WTC11 (cell line): ENCODE data around the gene MTERF4. TPM values are rescaled to one million over a fixed set of nuclear protein-coding genes. Genes with fewer than 3 reads are reported as not detected.

Experiments
- ATAC-seq: fragments of 200-7000 bp; cut with Tn5 transposase; 2 replicates; pipeline ENCODE4 v1.10.0; 2021; ENCODE audit warnings: mild to moderate bottlenecking, moderate library complexity
- CTCF ChIA-PET: fragments of 300-600 bp; sonication (Branson Sonifier 250); formaldehyde crosslinking; loops from one replicate; lab custom pipeline; 2021; ENCODE audit warnings: antibody characterized with exemption; lab: Charles Lee
- POLR2A ChIA-PET: fragments of 350-600 bp; sonication (Branson Sonifier 250); formaldehyde crosslinking; loops from one replicate; lab custom pipeline; 2021; ENCODE audit warnings: antibody characterized with exemption; lab: Charles Lee
- DNase-seq: peaks from one replicate; pipeline ENCODE4 v3.0.0; 2021; ENCODE audit warnings: low spot score
- H3K27ac Mint-ChIP-seq: 2 replicates; pipeline ENCODE4 v1.8.0; 2021; ENCODE audit warnings: mixed read lengths
- H3K27me3 Mint-ChIP-seq: 2 replicates; pipeline ENCODE4 v1.8.0; 2021; ENCODE audit warnings: low read depth, mild to moderate bottlenecking, moderate library complexity, mixed read lengths
- H3K36me3 Mint-ChIP-seq: 2 replicates; pipeline ENCODE4 v1.8.0; 2021; ENCODE audit warnings: mixed read lengths
- H3K4me1 Mint-ChIP-seq: 2 replicates; pipeline ENCODE4 v1.8.0; 2022; ENCODE audit warnings: mixed read lengths
- H3K4me3 Mint-ChIP-seq: 2 replicates; pipeline ENCODE4 v1.8.0; 2021; ENCODE audit warnings: mild to moderate bottlenecking, moderate library complexity, mixed read lengths
- H3K9me3 Mint-ChIP-seq: 2 replicates; pipeline ENCODE4 v1.8.0; 2021; ENCODE audit warnings: mixed read lengths
- ATF2 ChIP-seq: sonication (generic); formaldehyde crosslinking; IDR thresholded peaks from 2 replicates; pipeline ENCODE4 v1.8.1; 2022; ENCODE audit warnings: low read depth, missing genetic modification reagents, borderline replicate concordance
- CREB1 ChIP-seq: sonication (generic); formaldehyde crosslinking; IDR thresholded peaks from 2 replicates; pipeline ENCODE4 v1.8.0; 2023; ENCODE audit warnings: mild to moderate bottlenecking, missing genetic modification reagents
- FOXJ3 ChIP-seq: sonication (generic); formaldehyde crosslinking; IDR thresholded peaks from 2 replicates; pipeline ENCODE4 v1.9.0; 2021; ENCODE audit warnings: missing genetic modification reagents, mild to moderate bottlenecking, borderline replicate concordance
- FOXK1 ChIP-seq: sonication (generic); formaldehyde crosslinking; IDR thresholded peaks from 2 replicates; pipeline ENCODE4 v1.8.0; 2022; ENCODE audit warnings: mild to moderate bottlenecking, moderate library complexity, missing genetic modification reagents
- GRHL2 ChIP-seq: fragments of 250-450 bp; sonication (Bioruptor Pico); IDR thresholded peaks from 2 replicates; pipeline ENCODE4 v1.8.0; 2022; ENCODE audit warnings: mild to moderate bottlenecking, moderate library complexity; ENCODE audit not compliant: insufficient replicate concordance, severe bottlenecking
- KAT7 ChIP-seq: sonication (generic); formaldehyde crosslinking; IDR thresholded peaks from 2 replicates; pipeline ENCODE4 v1.8.1; 2023; ENCODE audit warnings: missing genetic modification reagents, mild to moderate bottlenecking, borderline replicate concordance
- NR1H2 ChIP-seq: sonication (generic); formaldehyde crosslinking; IDR thresholded peaks from 2 replicates; pipeline ENCODE4 v1.9.0; 2021; ENCODE audit warnings: mild to moderate bottlenecking, moderate library complexity, missing genetic modification reagents
- NR2C2 ChIP-seq: sonication (generic); formaldehyde crosslinking; IDR thresholded peaks from 2 replicates; pipeline ENCODE4 v1.8.0; 2022; ENCODE audit warnings: mild to moderate bottlenecking, missing genetic modification reagents
- SMAD4 ChIP-seq: sonication (generic); formaldehyde crosslinking; IDR thresholded peaks from 2 replicates; pipeline ENCODE4 v1.8.0; 2022; ENCODE audit warnings: mild to moderate bottlenecking, missing genetic modification reagents
- TEAD1 ChIP-seq: sonication (generic); formaldehyde crosslinking; IDR thresholded peaks from 2 replicates; pipeline ENCODE4 v1.8.0; 2022; ENCODE audit warnings: mild to moderate bottlenecking, missing genetic modification reagents
- TP53 ChIP-seq: sonication (generic); formaldehyde crosslinking; IDR thresholded peaks from 2 replicates; pipeline ENCODE4 v1.8.1; 2023; ENCODE audit warnings: mild to moderate bottlenecking, missing genetic modification reagents
- USF1 ChIP-seq: sonication (generic); formaldehyde crosslinking; IDR thresholded peaks from 2 replicates; pipeline ENCODE4 v1.8.0; 2022; ENCODE audit warnings: mild to moderate bottlenecking, missing genetic modification reagents
- ZNF121 ChIP-seq: sonication (generic); formaldehyde crosslinking; IDR thresholded peaks from 2 replicates; pipeline ENCODE4 v1.8.0; 2023; ENCODE audit warnings: missing genetic modification reagents
- ZNF512 ChIP-seq: sonication (generic); formaldehyde crosslinking; IDR thresholded peaks from 2 replicates; pipeline ENCODE4 v1.8.1; 2022; ENCODE audit warnings: missing genetic modification reagents, borderline replicate concordance
- total RNA-seq: library from RNA; stranded (reverse); gene quantifications from 3 replicates; pipeline ENCODE4 v1.2.3, GENCODE V29; 2021
- TF ChIP-seq, protein P1 (sequence below): sonication (generic); formaldehyde crosslinking; IDR thresholded peaks from 2 replicates; pipeline ENCODE4 v1.8.1; 2023; ENCODE audit warnings: mild to moderate bottlenecking, missing genetic modification reagents, moderate library complexity
- TF ChIP-seq, protein P2 (sequence below): sonication (generic); formaldehyde crosslinking; IDR thresholded peaks from 2 replicates; pipeline ENCODE4 v1.8.1; 2023; ENCODE audit warnings: mild to moderate bottlenecking, missing genetic modification reagents, moderate library complexity
- TF ChIP-seq, protein P3 (sequence below): sonication (generic); formaldehyde crosslinking; IDR thresholded peaks from 2 replicates; pipeline ENCODE4 v1.8.1; 2023; ENCODE audit warnings: mild to moderate bottlenecking, moderate library complexity, missing genetic modification reagents

The MTERF4 gene
- total RNA-seq, 1 experiment from 2014 or later = 23.3 TPM

GRCh38 chr2:241102239-241102803, at the start of gene MTERF4 (continued):
- TF ChIP-seq FOXK1 (CRISPR knock-in tag) (peak; percentile 94), NR2C2 (no peak), TEAD1 (CRISPR knock-in tag) (no peak), CREB1 (CRISPR knock-in tag) (peak; percentile 82), NR1H2 (CRISPR knock-in tag) (no peak), ATF2 (CRISPR knock-in tag) (no peak), FOXJ3 (CRISPR knock-in tag) (no peak), ZNF121 (CRISPR knock-in tag) (peak; percentile 29; the same call in 1 of the 2 replicates), GRHL2 (no peak), TP53 (CRISPR knock-in tag) (no peak; the same call in 1 of the 2 replicates), ZNF512 (no peak), KAT7 (CRISPR knock-in tag) (peak; percentile 90; the same call in 1 of the 2 replicates)
- TF ChIP-seq, protein P1, sequence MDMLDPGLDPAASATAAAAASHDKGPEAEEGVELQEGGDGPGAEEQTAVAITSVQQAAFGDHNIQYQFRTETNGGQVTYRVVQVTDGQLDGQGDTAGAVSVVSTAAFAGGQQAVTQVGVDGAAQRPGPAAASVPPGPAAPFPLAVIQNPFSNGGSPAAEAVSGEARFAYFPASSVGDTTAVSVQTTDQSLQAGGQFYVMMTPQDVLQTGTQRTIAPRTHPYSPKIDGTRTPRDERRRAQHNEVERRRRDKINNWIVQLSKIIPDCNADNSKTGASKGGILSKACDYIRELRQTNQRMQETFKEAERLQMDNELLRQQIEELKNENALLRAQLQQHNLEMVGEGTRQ (CRISPR knock-in tag) = peak; percentile 60
- TF ChIP-seq, protein P2, sequence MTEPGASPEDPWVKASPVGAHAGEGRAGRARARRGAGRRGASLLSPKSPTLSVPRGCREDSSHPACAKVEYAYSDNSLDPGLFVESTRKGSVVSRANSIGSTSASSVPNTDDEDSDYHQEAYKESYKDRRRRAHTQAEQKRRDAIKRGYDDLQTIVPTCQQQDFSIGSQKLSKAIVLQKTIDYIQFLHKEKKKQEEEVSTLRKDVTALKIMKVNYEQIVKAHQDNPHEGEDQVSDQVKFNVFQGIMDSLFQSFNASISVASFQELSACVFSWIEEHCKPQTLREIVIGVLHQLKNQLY (CRISPR knock-in tag) = no peak

GRCh38 chr2:241150660-241151530, 48.8 kb upstream of the MTERF4 start:
- DNase-seq (no peak), ATAC-seq (peak; percentile 0; the same call in 1 of the 2 replicates)
- H3K9me3 Mint-ChIP-seq = no peaks in the 10 kb centered on the region
- no peaks in the 10 kb centered on the region for H3K27me3 Mint-ChIP-seq
- H3K27ac Mint-ChIP-seq = peak overlapping the region; percentile 92
- H3K36me3 Mint-ChIP-seq = no peaks in the 10 kb centered on the region
- peaks cover 27% of the 10 kb centered on the region for H3K4me1 Mint-ChIP-seq
- H3K4me3 Mint-ChIP-seq = peak overlapping the region; percentile 93
- ChIA-PET POLR2A (interaction anchor here (0.6 to 0.9 kb wide), 2 partner anchors 60 to 1125 kb away, joined by 3 to 7 read pairs; no protein-coding TSS in a partner anchor), CTCF (interaction anchor here (1.1 to 3.3 kb wide), 4 partner anchors 50 to 167 kb away, joined by 3 to 21 read pairs (median 4); no protein-coding TSS in a partner anchor)
- TF ChIP-seq, protein P3, sequence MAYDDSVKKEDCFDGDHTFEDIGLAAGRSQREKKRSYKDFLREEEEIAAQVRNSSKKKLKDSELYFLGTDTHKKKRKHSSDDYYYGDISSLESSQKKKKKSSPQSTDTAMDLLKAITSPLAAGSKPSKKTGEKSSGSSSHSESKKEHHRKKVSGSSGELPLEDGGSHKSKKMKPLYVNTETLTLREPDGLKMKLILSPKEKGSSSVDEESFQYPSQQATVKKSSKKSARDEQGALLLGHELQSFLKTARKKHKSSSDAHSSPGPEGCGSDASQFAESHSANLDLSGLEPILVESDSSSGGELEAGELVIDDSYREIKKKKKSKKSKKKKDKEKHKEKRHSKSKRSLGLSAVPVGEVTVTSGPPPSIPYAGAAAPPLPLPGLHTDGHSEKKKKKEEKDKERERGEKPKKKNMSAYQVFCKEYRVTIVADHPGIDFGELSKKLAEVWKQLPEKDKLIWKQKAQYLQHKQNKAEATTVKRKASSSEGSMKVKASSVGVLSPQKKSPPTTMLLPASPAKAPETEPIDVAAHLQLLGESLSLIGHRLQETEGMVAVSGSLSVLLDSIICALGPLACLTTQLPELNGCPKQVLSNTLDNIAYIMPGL = no peak
- no peak for TF ChIP-seq CREB1 (CRISPR knock-in tag)
- no peak for TF ChIP-seq SMAD4 (CRISPR knock-in tag)
- TF ChIP-seq, protein P1 (CRISPR knock-in tag) = peak; percentile 48; the same call in 1 of the 2 replicates
- TF ChIP-seq USF1 (CRISPR knock-in tag) = peak; percentile 24; the same call in 1 of the 2 replicates
